Heart right ventricle (tissue), 16 donors: ENCODE data around the gene HTT. TPM values are rescaled to one million over a fixed set of nuclear protein-coding genes. Genes with fewer than 3 reads are reported as not detected.
A peak's percentile ranks its signal among the peaks of the same experiment; 100 is the strongest.
"Not testable (repeated sequence)": the region's sequence is repeated elsewhere in the genome, so short reads cannot be mapped to it uniquely, and the experiment has no call there.

ENCODE experiments used
- ATAC-seq, 8 donors: fragments of 200-7000 bp; cut with Tn5 transposase; one replicate each; pipeline ENCODE4 v1.9.1; 2020; ENCODE audit warnings: mild to moderate bottlenecking in 8 of 8, moderate library complexity in 8 of 8, moderate number of reproducible peaks in 1 of 8
- DNase-seq, 2 donors: peaks; one replicate each; pipeline ENCODE4 v3.0.0-alpha.2; 2020
- H3K27ac ChIP-seq, 10 donors: fragments of 200-600 bp; sonication (generic) in 2 of 10; one replicate each; pipeline versions ENCODE4 v1.5.0 to v1.8.0; 2020 to 2022; ENCODE audit warnings: mild to moderate bottlenecking in 3 of 10
- H3K27me3 ChIP-seq, 7 donors: fragments of 200-600 bp; one replicate each; pipeline ENCODE4 v1.8.0; 2021 to 2022; ENCODE audit warnings: mild to moderate bottlenecking in 2 of 7
- H3K36me3 ChIP-seq, 9 donors: fragments of 200-600 bp; sonication (generic) in 1 of 9; one replicate each; pipeline versions ENCODE4 v1.5.0 to v1.8.0; 2020 to 2022; ENCODE audit warnings: mild to moderate bottlenecking in 2 of 9
- H3K4me1 ChIP-seq, 9 donors: fragments of 200-600 bp; sonication (generic) in 1 of 9; one replicate each; pipeline versions ENCODE4 v1.5.0 to v1.8.0; 2020 to 2022; ENCODE audit warnings: mild to moderate bottlenecking in 4 of 9
- H3K4me3 ChIP-seq, 10 donors: fragments of 200-600 bp; sonication (generic) in 2 of 10; one replicate each; pipeline versions ENCODE4 v1.5.0 to v1.8.0; 2020 to 2022; ENCODE audit warnings: mild to moderate bottlenecking in 7 of 10, moderate library complexity in 2 of 10
- H3K9me3 ChIP-seq, 11 donors: fragments of 200-600 bp in 10 of 11; sonication (generic) in 2 of 11; one replicate each; pipeline versions ENCODE4 v1.5.0 to v1.8.0; 2013 to 2022; ENCODE audit warnings: mild to moderate bottlenecking in 2 of 11, control low read depth in 1 of 11, moderate library complexity in 1 of 11
- WGBS, 2 donors: extraction: QIAGEN DNeasy Blood & Tissue Kit; methylation state at CpG; one replicate each; pipeline ENCODE4 v1.1.7; 2013; ENCODE audit warnings: inconsistent platforms in 1 of 2; 5-methylcytosine and 5-hydroxymethylcytosine counted together
- intact Hi-C, 10 donors: fragments of 100-400 bp; cut with DNase I; formaldehyde crosslinking; loops; one replicate each; pipeline versions ENCODE4 v1.11.1 to v1.14.2; 2022
- polyA plus RNA-seq, 2 donors: library from polyadenylated mRNA; stranded (reverse); fragments of 200-250 nt; gene quantifications; one replicate each; pipeline ENCODE4 v1.2.3, GENCODE V29; 2013
- total RNA-seq, 10 donors: library from RNA; stranded (reverse); fragmentation: NEBNext Ultra II Directional in 3 of 10; extraction: Animal tissue kit (Norgen Biotek cat#: 25700) in 3 of 10; gene quantifications; one replicate each; pipeline versions ENCODE4 v1.2.1 to v1.2.4, GENCODE V29; 2021 to 2023
- TF ChIP-seq, protein P1 (sequence below), 9 donors: fragments of 200-600 bp; sonication (generic) in 2 of 9; IDR thresholded peaks; one replicate each; pipeline versions ENCODE4 v1.5.0 to v1.8.0; 2021 to 2022; ENCODE audit warnings: antibody characterized with exemption in 9 of 9, mild to moderate bottlenecking in 5 of 9, moderate library complexity in 1 of 9
- donor health status: Arrhythmogenic right ventricular cardiomyopathy.
- donor health status: ischemic (EF 13 %, LVEDD 7.1; RV severe dilation, severe dysfunction).
- donor health status: healthy with polysubstance abuse.
- donor health status: DM: no; HTN: yes; CAD: no.
- donor health status: DM: no; HTN: no; CAD: no.
- donor health status: ischemic (EF 25% LVEDD 6.9; RV normal size, moderate dysfunction).
- donor health status: ischemic (EF 25% LVEDD 5.7; RV mildly dilated, moderate dysfunction).
- donor health status: healthy.
- donor health status: DM: yes; HTN: yes; CAD: no.
- donor health status: Ischemic cardiomyopathy.
- donor health status: ischemic (EF 35%, LVEDD 5.7; RV mildly dilated, moderate dysfunction).
- donor health status: nonischemic (EF 11% LVEDD 7.7; RV severe dilation, severe dysfunction).
- donor health status: DM: yes; HTN: yes; CAD: no.
- donor health status: PGD.
- donor health status: ischemic (EF 29% LVEDD 5.4; RV normal size, mild dysfunction).
- donor health status: nonischemic (EF 23%, LVEDD 6.1; RV moderate dilation, normal function).

The HTT gene
- total and polyA plus RNA-seq, 12 donors = 6.3 to 34.0 (median 24.1) TPM

DNA sequence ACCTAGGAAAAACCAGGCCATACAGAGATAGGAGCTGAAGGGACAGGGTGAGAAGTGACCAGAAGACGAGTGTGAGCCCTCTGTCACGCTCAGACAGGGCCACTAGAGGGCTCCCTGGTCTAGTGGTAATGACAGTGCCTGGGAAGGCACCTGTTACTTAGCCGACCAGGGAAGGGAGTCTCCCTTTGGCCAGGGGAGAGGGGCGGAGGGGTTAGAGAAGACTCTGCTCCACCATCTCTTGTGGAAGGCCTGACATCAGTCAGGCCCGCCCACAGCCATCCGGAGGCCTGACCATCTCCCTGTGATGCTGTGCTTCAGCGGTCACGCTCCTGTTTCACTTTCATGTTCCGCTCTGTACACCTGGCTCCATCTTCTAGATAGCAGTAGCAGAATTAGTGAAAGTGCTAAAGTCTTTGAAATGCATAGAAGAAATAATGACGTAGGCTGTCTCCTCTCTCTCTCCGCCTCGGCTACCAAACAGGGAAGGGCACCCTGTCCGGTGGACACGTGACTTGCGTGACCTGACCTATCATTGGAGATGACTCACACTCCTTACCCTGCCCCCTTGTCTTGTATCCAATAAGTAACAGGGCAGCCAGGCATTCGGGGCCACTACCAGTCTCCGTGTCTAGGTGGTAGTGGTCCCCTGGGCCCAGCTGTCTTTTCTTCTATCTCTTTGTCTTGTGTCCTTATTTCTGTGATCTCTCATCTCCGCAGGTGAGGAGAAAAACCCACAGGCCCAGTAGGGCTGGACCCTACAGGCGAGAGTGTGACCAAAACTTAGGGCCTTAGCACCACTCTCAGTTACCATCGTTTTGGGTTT, 26.8 kb upstream of the HTT start:
- no peaks in the 10 kb centered on the region for H3K36me3 ChIP-seq
- WGBS, 2 donors = 58 to 61% methylated on average over 20 of the region's 20 CpGs
- peak; percentile 45 to 68 (median 62) for ATAC-seq
- intact Hi-C loops = loop anchor here in 2 of 10 donors (10.0 kb wide), 2 partner anchors 283 to 293 kb away; partner anchors contain the start of gene TNIP2 (in 1 of the 2)
- H3K4me3 ChIP-seq = peak overlapping the region in 5 of 10 donors; percentile 17 to 45 (median 31)
- peak overlapping the region in 1 of 10 donors; percentile 60 for H3K27ac ChIP-seq
- peak; percentile 57 to 62 for DNase-seq
- no peaks in the 10 kb centered on the region for H3K9me3 ChIP-seq
- no peaks in the 10 kb centered on the region for H3K27me3 ChIP-seq
- TF ChIP-seq, protein P1, sequence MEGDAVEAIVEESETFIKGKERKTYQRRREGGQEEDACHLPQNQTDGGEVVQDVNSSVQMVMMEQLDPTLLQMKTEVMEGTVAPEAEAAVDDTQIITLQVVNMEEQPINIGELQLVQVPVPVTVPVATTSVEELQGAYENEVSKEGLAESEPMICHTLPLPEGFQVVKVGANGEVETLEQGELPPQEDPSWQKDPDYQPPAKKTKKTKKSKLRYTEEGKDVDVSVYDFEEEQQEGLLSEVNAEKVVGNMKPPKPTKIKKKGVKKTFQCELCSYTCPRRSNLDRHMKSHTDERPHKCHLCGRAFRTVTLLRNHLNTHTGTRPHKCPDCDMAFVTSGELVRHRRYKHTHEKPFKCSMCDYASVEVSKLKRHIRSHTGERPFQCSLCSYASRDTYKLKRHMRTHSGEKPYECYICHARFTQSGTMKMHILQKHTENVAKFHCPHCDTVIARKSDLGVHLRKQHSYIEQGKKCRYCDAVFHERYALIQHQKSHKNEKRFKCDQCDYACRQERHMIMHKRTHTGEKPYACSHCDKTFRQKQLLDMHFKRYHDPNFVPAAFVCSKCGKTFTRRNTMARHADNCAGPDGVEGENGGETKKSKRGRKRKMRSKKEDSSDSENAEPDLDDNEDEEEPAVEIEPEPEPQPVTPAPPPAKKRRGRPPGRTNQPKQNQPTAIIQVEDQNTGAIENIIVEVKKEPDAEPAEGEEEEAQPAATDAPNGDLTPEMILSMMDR (IDR thresholded peaks at IDR 0.05) = peak; percentile 47 to 87 (median 76)
- H3K4me1 ChIP-seq = peaks cover 0 to 45% (median 12%) of the 10 kb centered on the region in 9 donors

- H3K4me3 ChIP-seq, ATAC-seq, H3K36me3 ChIP-seq, DNase-seq, intact Hi-C loops, H3K27me3 ChIP-seq, H3K27ac ChIP-seq: not testable (repeated sequence)
- Histone ChIP-seq H3K4me1 (peaks cover 0 to 17% (median 4%) of the 10 kb centered on the region in 9 donors), H3K9me3 (peaks cover 0 to 32% (median 0%) of the 10 kb centered on the region in 11 donors)
- 90 to 94% methylated on average over 10 to 11 of the region's 12 CpGs for WGBS, 2 donors
Measured at GRCh38 chr4:3051141-3051897, 23.2 kb upstream of the HTT start.

GRCh38 chr4:3054169-3054759, 20.2 kb upstream of the HTT start:
- Histone ChIP-seq H3K27ac (no peak overlapping the region), H3K9me3 (peaks cover 0 to 36% (median 0%) of the 10 kb centered on the region in 11 donors), H3K27me3 (no peaks in the 10 kb centered on the region), H3K4me1 (peaks cover 0 to 9% (median 0%) of the 10 kb centered on the region in 9 donors), H3K4me3 (no peak overlapping the region), H3K36me3 (peaks cover 0 to 7% (median 0%) of the 10 kb centered on the region in 9 donors)
- DNase-seq = no peak
- WGBS, 2 donors = 98 to 99% methylated on average over 2 of the region's 2 CpGs
- intact Hi-C loops = no loop called here
- TF ChIP-seq, protein P1 (IDR thresholded peaks at IDR 0.05) = no peak
- no peak for ATAC-seq

DNA sequence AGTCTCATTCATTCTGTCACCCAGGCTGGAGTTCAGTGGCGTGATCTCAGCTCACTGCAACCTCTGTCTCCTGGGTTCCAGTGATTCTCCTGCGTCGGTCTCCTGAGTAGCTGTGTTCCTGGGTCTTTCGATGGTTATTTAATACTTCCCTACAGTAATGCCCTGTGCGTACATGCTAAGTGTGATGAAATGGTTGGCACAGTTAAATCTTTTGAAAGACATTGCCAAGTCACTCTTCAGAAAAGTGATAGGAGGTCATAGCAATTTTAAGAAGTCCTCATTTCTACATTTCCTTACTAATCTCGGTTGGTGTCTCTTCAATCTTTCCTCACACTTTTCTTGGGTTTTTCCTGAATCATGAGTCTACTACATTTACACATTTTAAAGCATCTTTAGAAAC, 14.5 kb upstream of the HTT start:
- TF ChIP-seq, protein P1 (IDR thresholded peaks at IDR 0.05) = no peak
- no peak for ATAC-seq

More for the DNA sequence above, 14.5 kb upstream of the HTT start:
- H3K36me3 ChIP-seq = peaks cover 0 to 7% (median 0%) of the 10 kb centered on the region in 9 donors
- peaks cover 0 to 13% (median 0%) of the 10 kb centered on the region in 9 donors for H3K4me1 ChIP-seq
- peaks cover 0 to 17% (median 0%) of the 10 kb centered on the region in 11 donors for H3K9me3 ChIP-seq
- no peak for DNase-seq
- no peaks in the 10 kb centered on the region for H3K27me3 ChIP-seq
- intact Hi-C loops = no loop called here
- no peak overlapping the region for H3K27ac ChIP-seq
- 88 to 89% methylated on average over 6 of the region's 6 CpGs for WGBS, 2 donors
- H3K4me3 ChIP-seq = no peak overlapping the region
